ENCODE measurements around the gene SGPP2. TPM values are rescaled to one million over a fixed set of nuclear protein-coding genes. Genes with fewer than 3 reads are reported as not detected.

The SGPP2 gene
- total RNA-seq, 1 experiment from 2014 or later: not detected

Small RNA genes lying within 50 kb of the gene (small RNA-seq; reads per million reads assigned to genes)
- not detected for gene RF00019
- not detected for gene RNU6-619P

Other genes with a start within 250 kb of the SGPP2 start
- not detected in 2 replicates for gene PAX3, start 125.5 kb upstream of the SGPP2 start, total RNA-seq (2014; rRNA removed; shearing (Covaris generic); ENCODE audit: low replicate concordance)
- gene FARSB, start 231.5 kb downstream of the SGPP2 start, total RNA-seq (2014; rRNA removed; shearing (Covaris generic); ENCODE audit: low replicate concordance): 17.9 and 36.7 TPM in 2 replicates
- gene MOGAT1, start 247.1 kb downstream of the SGPP2 start, total RNA-seq (2014; rRNA removed; shearing (Covaris generic); ENCODE audit: low replicate concordance): not detected in 2 replicates

All from Karpas-422 (cell line).